Activated T-cell treated with anti-CD3 and anti-CD28 coated beads, Interleukin-2, amount 50 U/mL, for 72 hours (primary cell): ENCODE results near the gene SPON1. TPM values are rescaled to one million over a fixed set of nuclear protein-coding genes. Genes with fewer than 3 reads are reported as not detected.
A peak's percentile ranks its signal among the peaks of the same experiment; 100 is the strongest.
"Not testable (repeated sequence)": the region's sequence is repeated elsewhere in the genome, so short reads cannot be mapped to it uniquely, and the experiment has no call there.

Source experiments
- ATAC-seq, 2 donors: fragments of 150-1000 bp; cut with Tn5 transposase; replicated peaks in 1 of 2; 2 replicates each; pipeline ENCODE4 v1.10.0; 2021; ENCODE audit warnings: moderate library complexity in 2 of 2, mild to moderate bottlenecking in 1 of 2
- DNase-seq, 2 donors: peaks; one replicate each; pipeline ENCODE4 v3.0.0; 2021 to 2022; ENCODE audit warnings: mixed read lengths in 1 of 2
- H3K27ac Mint-ChIP-seq: one replicate; pipeline ENCODE4 v1.8.0; 2022; ENCODE audit warnings: mild to moderate bottlenecking, moderate library complexity, mixed read lengths
- H3K27me3 Mint-ChIP-seq: one replicate; pipeline ENCODE4 v1.8.0; 2022; ENCODE audit warnings: low read depth, mixed read lengths
- H3K36me3 Mint-ChIP-seq, 2 donors: one replicate each; pipeline ENCODE4 v1.8.0; 2022; ENCODE audit warnings: mixed read lengths in 2 of 2, mild to moderate bottlenecking in 1 of 2; ENCODE audit not compliant: insufficient read depth in 2 of 2
- H3K4me1 Mint-ChIP-seq: one replicate; pipeline ENCODE4 v1.8.0; 2022; ENCODE audit warnings: low read depth, mixed read lengths
- H3K4me3 Mint-ChIP-seq, 2 donors: one replicate each; pipeline ENCODE4 v1.8.0; 2022; ENCODE audit warnings: mild to moderate bottlenecking in 2 of 2, mixed read lengths in 2 of 2, moderate library complexity in 2 of 2
- H3K9me3 Mint-ChIP-seq, 2 donors: one replicate each; pipeline ENCODE4 v1.8.0; 2022; ENCODE audit warnings: mixed read lengths in 2 of 2
- total RNA-seq, 2 donors: library from RNA; stranded (reverse); gene quantifications; one replicate each; pipeline ENCODE4 v1.2.3, GENCODE V29; 2022

Gene SPON1
- total RNA-seq, 2 donors from 2014 or later, result 0.12 to 0.16 TPM

DNA sequence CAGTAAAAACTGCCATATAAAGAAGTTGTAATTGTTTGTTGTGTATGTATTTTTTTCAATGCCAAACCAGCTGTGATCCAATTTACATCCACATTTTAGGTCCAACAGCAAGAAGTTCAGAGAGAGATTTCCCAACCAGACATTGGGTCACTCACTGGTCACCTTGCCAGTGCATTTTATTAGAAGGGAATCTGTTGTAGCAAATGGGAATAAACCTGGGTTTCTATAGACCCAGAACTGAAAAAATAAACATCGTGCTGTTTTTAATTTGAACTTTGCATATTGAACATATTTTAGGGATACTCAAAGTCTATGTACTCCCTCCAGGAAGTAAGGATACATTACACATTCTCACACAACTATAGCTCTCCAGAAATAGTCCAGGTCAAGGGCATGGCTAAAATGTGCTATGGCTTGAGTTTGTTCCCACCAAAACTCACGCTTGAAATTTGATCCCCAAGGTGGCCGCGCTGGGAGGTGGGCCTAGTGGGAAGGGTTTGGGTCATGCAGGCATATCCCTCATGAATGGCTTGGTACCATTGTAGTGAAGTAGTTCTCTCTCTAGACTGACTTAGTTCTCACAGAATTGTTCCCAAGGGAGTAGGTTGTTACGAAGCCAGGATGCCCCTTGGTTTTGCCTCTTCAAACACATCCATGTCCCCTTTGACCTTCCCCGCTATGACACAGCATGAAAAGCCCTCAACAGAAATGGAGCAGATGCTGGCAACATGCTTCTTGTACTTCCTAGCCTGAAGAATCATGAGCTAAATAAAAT, 305.5 kb downstream of the SPON1 start:
- no peaks in the 10 kb centered on the region for H3K27me3 Mint-ChIP-seq
- no peak overlapping the region for H3K27ac Mint-ChIP-seq
- peaks cover 2 to 4% of the 10 kb centered on the region in 2 donors for H3K9me3 Mint-ChIP-seq
- peaks cover 22% of the 10 kb centered on the region for H3K4me1 Mint-ChIP-seq
- DNase-seq (no peak), ATAC-seq (no peak)
- H3K36me3 Mint-ChIP-seq, result peaks cover 2 to 9% of the 10 kb centered on the region in 2 donors
- H3K4me3 Mint-ChIP-seq, result no peak overlapping the region

DNA sequence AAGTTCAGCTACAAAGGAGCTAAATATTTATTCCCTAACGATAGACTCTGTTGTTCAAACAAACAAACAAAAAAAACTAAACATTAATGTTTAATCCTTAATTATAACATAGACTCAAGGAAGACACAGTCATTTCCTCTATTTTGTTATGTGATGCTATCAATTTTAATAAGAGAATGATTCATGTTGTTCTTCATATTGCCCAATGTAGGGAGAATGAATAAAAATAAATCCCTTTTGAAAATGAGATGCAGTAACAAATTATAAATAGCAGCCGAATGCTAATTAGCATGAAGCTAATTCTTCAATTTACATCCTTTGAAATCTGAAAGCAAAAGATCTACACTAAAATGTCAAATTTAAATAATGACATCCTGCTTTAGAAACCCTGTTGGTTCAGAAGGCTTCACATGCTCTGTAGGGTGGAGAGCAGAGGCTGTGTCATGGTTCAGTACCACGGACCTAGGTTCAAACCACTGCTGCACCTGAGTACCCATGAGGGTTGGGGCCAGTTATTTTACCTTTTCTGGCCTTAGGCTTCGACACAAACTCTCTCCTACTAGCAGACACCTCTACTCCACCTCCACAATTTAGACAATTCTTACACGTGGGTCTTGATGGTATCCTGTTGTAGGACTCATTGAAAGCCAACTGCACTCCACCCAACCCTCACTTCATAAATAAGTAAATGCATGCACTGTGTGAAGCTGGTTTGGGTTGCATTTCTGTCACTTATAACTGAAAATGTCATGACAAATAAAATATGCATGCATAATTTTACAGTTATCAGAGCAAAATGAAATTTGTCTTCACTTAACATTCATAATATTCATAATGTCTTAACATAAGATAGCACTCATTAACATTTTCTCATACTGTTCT, 307.4 kb downstream of the SPON1 start:
- ATAC-seq (no peak), DNase-seq (no peak)
- Mint-ChIP-seq H3K4me3 (no peak overlapping the region), H3K27ac (peak overlapping the region; percentile 21), H3K36me3 (peaks cover 2 to 6% of the 10 kb centered on the region in 2 donors), H3K27me3 (no peaks in the 10 kb centered on the region), H3K9me3 (peaks cover 0 to 2% of the 10 kb centered on the region in 2 donors), H3K4me1 (peaks cover 22% of the 10 kb centered on the region)

GRCh38 chr11:14270690-14271542, 308.4 kb downstream of the SPON1 start:
- Mint-ChIP-seq H3K36me3 (peaks cover 0 to 6% of the 10 kb centered on the region in 2 donors), H3K27ac (peak overlapping the region; percentile 21), H3K4me1 (peaks cover 22% of the 10 kb centered on the region), H3K9me3 (no peaks in the 10 kb centered on the region), H3K4me3 (peak overlapping the region; percentile 27 to 56), H3K27me3 (no peaks in the 10 kb centered on the region)
- DNase-seq (no peak), ATAC-seq (peak; percentile 62 to 77)

GRCh38 chr11:14273895-14274294, 311.4 kb downstream of the SPON1 start:
- H3K27me3 Mint-ChIP-seq, result no peaks in the 10 kb centered on the region
- peaks cover 2 to 7% of the 10 kb centered on the region in 2 donors for H3K36me3 Mint-ChIP-seq
- no peak for DNase-seq
- no peak overlapping the region for H3K4me3 Mint-ChIP-seq
- no peak overlapping the region for H3K27ac Mint-ChIP-seq
- peaks cover 22% of the 10 kb centered on the region for H3K4me1 Mint-ChIP-seq
- no peak for ATAC-seq
- H3K9me3 Mint-ChIP-seq, result no peaks in the 10 kb centered on the region

GRCh38 chr11:14275076-14275475, 312.6 kb downstream of the SPON1 start:
- H3K9me3 Mint-ChIP-seq, result no peaks in the 10 kb centered on the region
- H3K4me3 Mint-ChIP-seq, result no peak overlapping the region
- DNase-seq (no peak), ATAC-seq (no peak)
- H3K27ac Mint-ChIP-seq, result no peak overlapping the region
- H3K36me3 Mint-ChIP-seq, result peaks cover 2 to 7% of the 10 kb centered on the region in 2 donors
- H3K27me3 Mint-ChIP-seq, result no peaks in the 10 kb centered on the region
- peaks cover 22% of the 10 kb centered on the region for H3K4me1 Mint-ChIP-seq

- not testable (repeated sequence) for H3K27me3 Mint-ChIP-seq, H3K9me3 Mint-ChIP-seq, ATAC-seq, DNase-seq, H3K4me1 Mint-ChIP-seq, H3K27ac Mint-ChIP-seq, H3K36me3 Mint-ChIP-seq, H3K4me3 Mint-ChIP-seq
These were observed 316.3 kb downstream of the SPON1 start for GRCh38 chr11:14278869-14279268.

DNA sequence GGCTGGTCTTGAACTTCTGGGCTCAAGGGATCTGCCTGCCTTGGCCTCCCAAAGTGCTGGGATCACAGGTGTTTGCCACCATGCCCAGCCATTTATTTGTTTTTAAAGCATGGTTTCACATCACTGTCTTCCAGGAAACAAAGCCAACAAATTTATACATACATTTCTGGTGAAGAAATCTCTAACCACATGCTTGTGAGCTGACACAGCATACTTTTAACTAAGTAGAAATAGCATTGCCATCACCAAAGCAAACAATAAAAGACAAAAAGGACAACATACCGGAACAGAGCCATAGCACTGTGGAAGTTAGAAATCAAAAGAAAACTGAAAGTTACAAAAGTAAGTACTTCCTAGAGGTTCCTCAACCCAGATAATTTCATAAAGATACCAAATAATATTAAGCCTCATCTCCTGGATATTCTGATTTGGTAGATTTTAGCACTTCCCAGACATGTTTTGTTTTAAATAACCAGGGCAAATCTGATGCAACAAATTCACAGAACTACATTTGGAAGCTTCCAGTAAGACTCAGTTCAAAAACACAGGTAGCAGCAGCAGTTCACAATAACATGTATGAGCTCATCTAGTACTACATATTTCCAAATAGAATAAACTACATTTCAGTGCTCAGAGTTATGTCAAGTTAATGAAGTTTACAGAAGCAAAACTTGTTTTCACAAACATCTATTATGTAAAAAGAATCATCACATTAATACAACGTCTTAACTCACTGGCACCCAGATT, 325.8 kb downstream of the SPON1 start:
- Mint-ChIP-seq H3K27me3 (no peaks in the 10 kb centered on the region), H3K27ac (peak overlapping the region; percentile 90), H3K4me1 (peaks cover 18% of the 10 kb centered on the region), H3K9me3 (no peaks in the 10 kb centered on the region), H3K36me3 (peaks cover 5 to 12% of the 10 kb centered on the region in 2 donors), H3K4me3 (peak overlapping the region in 1 of 2 donors; percentile 69)
- peak; percentile 53 to 69 for ATAC-seq
- DNase-seq, result no peak

DNA sequence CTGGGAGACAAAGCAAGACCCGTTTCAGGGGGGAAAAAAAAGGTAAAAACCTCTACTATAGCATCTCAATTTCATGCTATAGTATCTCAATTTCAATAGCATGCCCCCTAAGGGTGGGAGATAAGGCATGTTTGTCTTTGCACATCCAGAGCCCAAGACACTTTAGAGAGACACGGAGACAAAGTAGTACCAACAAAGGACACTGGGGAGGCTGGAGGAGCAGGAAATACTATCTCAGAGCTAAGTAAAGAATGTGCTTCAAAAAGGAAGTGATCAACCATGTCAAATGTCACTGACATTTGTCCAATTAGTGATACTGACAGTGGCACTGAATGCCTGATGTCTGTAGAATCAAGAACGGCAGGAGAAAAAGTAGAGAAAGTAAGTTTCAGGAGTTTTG, 327.9 kb downstream of the SPON1 start:
- no peak for ATAC-seq
- no peaks in the 10 kb centered on the region for H3K27me3 Mint-ChIP-seq
- H3K4me3 Mint-ChIP-seq, result no peak overlapping the region
- DNase-seq, result no peak
- H3K36me3 Mint-ChIP-seq, result peaks cover 5 to 22% of the 10 kb centered on the region in 2 donors
- no peaks in the 10 kb centered on the region for H3K9me3 Mint-ChIP-seq
- H3K27ac Mint-ChIP-seq, result no peak overlapping the region
- H3K4me1 Mint-ChIP-seq, result peaks cover 18% of the 10 kb centered on the region

DNA sequence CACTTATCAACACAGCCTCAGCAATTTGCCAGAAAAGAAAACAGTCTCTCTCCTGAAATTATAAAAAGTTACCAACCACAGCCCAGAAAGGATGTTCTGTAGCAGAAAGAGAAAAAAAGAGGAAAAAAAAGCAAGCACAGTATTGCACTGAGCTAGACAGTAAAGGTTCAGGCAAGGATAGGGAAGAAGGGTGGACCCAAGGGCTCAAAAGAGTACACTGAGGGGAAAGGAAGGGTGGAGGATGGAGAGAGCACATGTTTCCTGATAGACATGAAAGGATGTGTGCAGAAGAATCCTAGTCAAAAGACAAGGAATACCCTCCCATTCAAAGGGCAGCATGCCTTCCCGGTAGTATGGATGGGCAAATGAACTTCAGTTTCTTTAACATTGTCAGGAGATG, 337.4 kb downstream of the SPON1 start:
- Mint-ChIP-seq H3K27me3 (no peaks in the 10 kb centered on the region), H3K4me1 (peaks cover 5% of the 10 kb centered on the region)
- ATAC-seq, result no peak

GRCh38 chr11:14300661-14301304, 338.3 kb downstream of the SPON1 start:
- DNase-seq (peak; percentile 32 to 36), ATAC-seq (peak; percentile 85 to 88)
- no peak overlapping the region for H3K27ac Mint-ChIP-seq
- no peaks in the 10 kb centered on the region for H3K27me3 Mint-ChIP-seq
- H3K4me1 Mint-ChIP-seq, result peaks cover 5% of the 10 kb centered on the region
- no peak overlapping the region for H3K4me3 Mint-ChIP-seq
- no peaks in the 10 kb centered on the region for H3K36me3 Mint-ChIP-seq
- H3K9me3 Mint-ChIP-seq, result no peaks in the 10 kb centered on the region

More for the DNA sequence above, 337.4 kb downstream of the SPON1 start:
- Mint-ChIP-seq H3K27ac (no peak overlapping the region), H3K9me3 (no peaks in the 10 kb centered on the region), H3K36me3 (no peaks in the 10 kb centered on the region), H3K4me3 (no peak overlapping the region)
- DNase-seq, result no peak

DNA sequence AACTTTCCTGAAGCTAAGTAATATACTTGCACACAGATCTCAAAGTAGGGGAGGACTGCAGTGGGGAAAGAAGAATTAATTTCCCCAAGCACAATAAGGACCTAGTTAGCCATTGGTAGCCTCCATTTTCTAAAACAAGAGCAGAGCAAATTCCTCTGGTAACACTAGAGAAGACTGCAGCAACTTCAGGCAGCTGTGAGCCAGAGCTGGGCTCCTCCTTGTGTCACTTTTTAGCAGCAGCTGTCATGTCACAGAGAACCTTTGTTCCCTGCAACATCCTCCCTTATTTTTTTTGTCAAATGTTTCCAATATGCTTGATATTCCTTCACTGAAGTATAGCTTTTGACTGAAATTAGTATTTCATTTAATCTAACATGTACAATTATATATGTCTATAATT, 342.1 kb downstream of the SPON1 start:
- Mint-ChIP-seq H3K4me3 (no peak overlapping the region), H3K4me1 (peaks cover 15% of the 10 kb centered on the region), H3K36me3 (no peaks in the 10 kb centered on the region), H3K27ac (no peak overlapping the region), H3K27me3 (no peaks in the 10 kb centered on the region), H3K9me3 (no peaks in the 10 kb centered on the region)
- ATAC-seq, result no peak
- no peak for DNase-seq

- ATAC-seq, result no peak
- no peaks in the 10 kb centered on the region for H3K36me3 Mint-ChIP-seq
- no peaks in the 10 kb centered on the region for H3K27me3 Mint-ChIP-seq
- H3K27ac Mint-ChIP-seq, result no peak overlapping the region
- H3K4me3 Mint-ChIP-seq, result no peak overlapping the region
- no peaks in the 10 kb centered on the region for H3K9me3 Mint-ChIP-seq
- H3K4me1 Mint-ChIP-seq, result peaks cover 15% of the 10 kb centered on the region
- DNase-seq, result no peak
These were observed 343.1 kb downstream of the SPON1 start for GRCh38 chr11:14305649-14306048.
